Measurements from ENCODE around the gene FGF21. TPM values are rescaled to one million over a fixed set of nuclear protein-coding genes. Genes with fewer than 3 reads are reported as not detected.
"Not testable (repeated sequence)": the region's sequence is repeated elsewhere in the genome, so short reads cannot be mapped to it uniquely, and the experiment has no call there.

Gene FGF21
- total RNA-seq, 1 donor from 2014 or later, result not detected

- Mint-ChIP-seq H3K4me3 (ENCODE audit: unreplicated experiment) (peak overlapping the region; percentile 88), H3K36me3 (ENCODE audit: low read depth, unreplicated experiment) (peaks cover 9% of the 10 kb centered on the region), H3K27me3 (ENCODE audit: unreplicated experiment) (peaks cover 20% of the 10 kb centered on the region), H3K9me3 (ENCODE audit: unreplicated experiment) (no peaks in the 10 kb centered on the region), H3K27ac (ENCODE audit: unreplicated experiment) (peak overlapping the region; percentile 67), H3K4me1 (ENCODE audit: unreplicated experiment) (peaks cover 12% of the 10 kb centered on the region)
- no peak for TF ChIP-seq CTCF (IDR thresholded peaks at IDR 0.05; ENCODE audit: unreplicated experiment)
- peak; percentile 98 for DNase-seq (ENCODE audit: low spot score)
Measured at GRCh38 chr19:48713864-48714755, 41.2 kb upstream of the FGF21 start.

GRCh38 chr19:48714759-48715675 is 40.3 kb upstream of the FGF21 start:
- Mint-ChIP-seq H3K4me3 (ENCODE audit: unreplicated experiment) (peak overlapping the region; percentile 88), H3K9me3 (ENCODE audit: unreplicated experiment) (no peaks in the 10 kb centered on the region), H3K36me3 (ENCODE audit: low read depth, unreplicated experiment) (peaks cover 9% of the 10 kb centered on the region), H3K4me1 (ENCODE audit: unreplicated experiment) (peaks cover 12% of the 10 kb centered on the region), H3K27me3 (ENCODE audit: unreplicated experiment) (peaks cover 20% of the 10 kb centered on the region), H3K27ac (ENCODE audit: unreplicated experiment) (peak overlapping the region; percentile 67)
- no peak for DNase-seq (ENCODE audit: low spot score)
- no peak for TF ChIP-seq CTCF (IDR thresholded peaks at IDR 0.05; ENCODE audit: unreplicated experiment)

- H3K9me3 Mint-ChIP-seq (ENCODE audit: unreplicated experiment), result no peaks in the 10 kb centered on the region
- H3K27me3 Mint-ChIP-seq (ENCODE audit: unreplicated experiment), result peaks cover 24% of the 10 kb centered on the region
- DNase-seq (ENCODE audit: low spot score), result no peak
- no peak for TF ChIP-seq CTCF (IDR thresholded peaks at IDR 0.05; ENCODE audit: unreplicated experiment)
- peak overlapping the region; percentile 38 for H3K27ac Mint-ChIP-seq (ENCODE audit: unreplicated experiment)
- H3K36me3 Mint-ChIP-seq (ENCODE audit: low read depth, unreplicated experiment), result peaks cover 9% of the 10 kb centered on the region
- H3K4me1 Mint-ChIP-seq (ENCODE audit: unreplicated experiment), result peaks cover 17% of the 10 kb centered on the region
- no peak overlapping the region for H3K4me3 Mint-ChIP-seq (ENCODE audit: unreplicated experiment)
Measured at GRCh38 chr19:48715681-48716171, 39.6 kb upstream of the FGF21 start.

GRCh38 chr19:48716562-48717291 is 38.6 kb upstream of the FGF21 start:
- Mint-ChIP-seq H3K4me3 (ENCODE audit: unreplicated experiment) (peak overlapping the region; percentile 68), H3K36me3 (ENCODE audit: low read depth, unreplicated experiment) (peaks cover 9% of the 10 kb centered on the region), H3K27ac (ENCODE audit: unreplicated experiment) (peak overlapping the region; percentile 81), H3K27me3 (ENCODE audit: unreplicated experiment) (peaks cover 22% of the 10 kb centered on the region), H3K4me1 (ENCODE audit: unreplicated experiment) (peaks cover 17% of the 10 kb centered on the region), H3K9me3 (ENCODE audit: unreplicated experiment) (no peaks in the 10 kb centered on the region)
- peak; percentile 36 for DNase-seq (ENCODE audit: low spot score)
- no peak for TF ChIP-seq CTCF (IDR thresholded peaks at IDR 0.05; ENCODE audit: unreplicated experiment)

GRCh38 chr19:48718106-48718505 is 37.2 kb upstream of the FGF21 start:
- peaks cover 20% of the 10 kb centered on the region for H3K27me3 Mint-ChIP-seq (ENCODE audit: unreplicated experiment)
- peaks cover 23% of the 10 kb centered on the region for H3K4me1 Mint-ChIP-seq (ENCODE audit: unreplicated experiment)
- not testable (repeated sequence) for H3K27ac Mint-ChIP-seq (ENCODE audit: unreplicated experiment); H3K9me3 Mint-ChIP-seq (ENCODE audit: unreplicated experiment); DNase-seq (ENCODE audit: low spot score); H3K4me3 Mint-ChIP-seq (ENCODE audit: unreplicated experiment)
- H3K36me3 Mint-ChIP-seq (ENCODE audit: low read depth, unreplicated experiment), result peaks cover 20% of the 10 kb centered on the region
